Measurements from ENCODE around the gene C4orf50. TPM values are rescaled to one million over a fixed set of nuclear protein-coding genes. Genes with fewer than 3 reads are reported as not detected.

Gene C4orf50
- total and polyA plus RNA-seq, 2 of the 8 experiments (the other 6 are each of a cell fraction or from before 2014, with no cell fraction given): 0.08 to 0.22 TPM

GRCh38 chr4:5933116-5933515 lies 85.1 kb downstream of the C4orf50 start:
- Histone ChIP-seq H2AK5ac (ENCODE audit: low read depth, low read length) (no peak overlapping the region), H2BK12ac (ENCODE audit: low read depth, low read length) (no peak overlapping the region), H3K4me1 (replicated peaks in 1 of 4; ENCODE audit: control insufficient read depth in 3 of 4, insufficient read depth in 4 of 4, low read length in 3 of 4) (peaks cover 0 to 5% (median 3%) of the 10 kb centered on the region in 4 experiments; a peak in 4 of 7 replicates), H4K20me1 (replicated peaks in 1 of 2; ENCODE audit: control insufficient read depth in 1 of 2, insufficient read depth in 2 of 2, low read length in 2 of 2) (no peaks in the 10 kb centered on the region), H3K79me1 (ENCODE audit: low read depth, low read length) (no peaks in the 10 kb centered on the region), H3K4ac (replicated peaks; ENCODE audit: insufficient read length, low read depth, low read length) (no peak overlapping the region), H3K79me2 (ENCODE audit: control insufficient read depth in 1 of 2, insufficient read depth in 2 of 2, low read length in 2 of 2) (no peaks in the 10 kb centered on the region), H2AFZ (ENCODE audit: low read length) (no peak overlapping the region), H3K9me3 (ENCODE audit: insufficient read depth in 2 of 2, low read depth in 1 of 2, low read length in 1 of 2) (no peaks in the 10 kb centered on the region), H4K5ac (ENCODE audit: insufficient read length, low read depth, low read length) (no peak overlapping the region), H3K56ac (replicated peaks; ENCODE audit: insufficient read length, low read depth, low read length) (no peak overlapping the region), H3K27me3 (replicated peaks in 1 of 4; ENCODE audit: control insufficient read depth in 3 of 4, extremely low read depth in 1 of 4, insufficient read depth in 3 of 4, low read length in 3 of 4) (peaks cover 0 to 4% (median 0%) of the 10 kb centered on the region in 4 experiments; a peak in 2 of 7 replicates), H3K23me2 (ENCODE audit: low read depth, low read length) (peaks cover 1% of the 10 kb centered on the region; the same call in 1 of the 2 replicates), H2BK15ac (ENCODE audit: low read length) (peak overlapping the region; percentile 46; the same call in 1 of the 2 replicates), H3K4me2 (ENCODE audit: insufficient read depth in 1 of 2, low read depth in 2 of 2, low read length in 2 of 2) (no peak overlapping the region), H2BK20ac (ENCODE audit: low read length) (no peak overlapping the region), H4K8ac (ENCODE audit: extremely low read depth, insufficient read depth, low read length) (no peak overlapping the region), H3K23ac (ENCODE audit: insufficient read length) (no peak overlapping the region), H4K91ac (replicated peaks; ENCODE audit: insufficient read length, low read length) (no peak overlapping the region), H2BK5ac (ENCODE audit: low read depth, low read length) (no peak overlapping the region), H3K27ac (ENCODE audit: low read depth, low read length) (no peak overlapping the region), H3K14ac (ENCODE audit: insufficient read length) (no peak overlapping the region), H3K18ac (ENCODE audit: extremely low read depth, low read length) (no peak overlapping the region), H3K4me3 (ENCODE audit: extremely low read depth in 1 of 4, insufficient read depth in 2 of 4, low read depth in 3 of 4, low read length in 4 of 4) (no peak overlapping the region), H2BK120ac (replicated peaks; ENCODE audit: low read depth, low read length) (no peak overlapping the region), H3K36me3 (ENCODE audit: control insufficient read depth in 2 of 4, insufficient read depth in 4 of 4, low read length in 3 of 4) (no peaks in the 10 kb centered on the region), H3K9ac (replicated peaks in 1 of 4; ENCODE audit: extremely low read depth in 1 of 4, low read depth in 3 of 4, low read length in 3 of 4) (no peak overlapping the region)
- ChIA-PET POLR2A (ENCODE audit: partially characterized antibody) (interaction anchor here (1.4 kb wide), 1 partner anchor 12 kb away, joined by 4 read pairs; no protein-coding TSS in a partner anchor), CTCF (ENCODE audit: partially characterized antibody) (interaction anchor here (0.6 to 1.9 kb wide), 3 partner anchors 47 to 67 kb away, joined by 3 to 4 read pairs (median 3); no protein-coding TSS in a partner anchor)
- FAIRE-seq (no peak), DNase-seq (ENCODE audit: low read depth in 1 of 2, low spot score in 2 of 2) (no peak)
- 94% methylated on average over 4 of the region's 4 CpGs; no CpG with 5 or more reads in 1 of the 2 experiments for WGBS, 2 experiments (ENCODE audit: extremely low coverage in 1 of 2, insufficient coverage in 1 of 2, insufficient read length in 1 of 2, insufficient replicate concordance in 2 of 2, low coverage in 1 of 2, low lambda C conversion rate in 2 of 2, missing lambda C conversion rate in 1 of 2)
- TF ChIP-seq TEAD4 (IDR thresholded peaks at IDR 0.05; ENCODE audit: low read depth, low read length) (no peak), FOSL1 (IDR thresholded peaks at IDR 0.05; ENCODE audit: insufficient read depth, low read depth, low read length) (no peak), POLR2A (IDR thresholded peaks at IDR 0.05; ENCODE audit: control extremely low read depth in 1 of 2, low read depth in 2 of 2, low read length in 2 of 2) (no peak), GTF2F1 (IDR thresholded peaks at IDR 0.05; ENCODE audit: borderline replicate concordance, low read depth, low read length) (no peak), GABPA (IDR thresholded peaks at IDR 0.05; ENCODE audit: borderline replicate concordance, insufficient read depth, low read length) (no peak), CTCF (IDR thresholded peaks at IDR 0.05; ENCODE audit: control extremely low read depth in 1 of 3, insufficient read depth in 1 of 3, low read depth in 1 of 3, low read length in 3 of 3) (no peak), TAF1 (IDR thresholded peaks at IDR 0.05; ENCODE audit: low read depth, low read length) (no peak), EGR1 (IDR thresholded peaks at IDR 0.05; ENCODE audit: borderline replicate concordance, low read depth, low read length) (no peak), JUN (IDR thresholded peaks at IDR 0.05; ENCODE audit: low read depth, low read length) (no peak), SIN3A (conservative IDR thresholded peaks at IDR 0.05 in 1 of 2, IDR thresholded peaks at IDR 0.05 in 1 of 2; ENCODE audit: low read depth in 1 of 2, low read length in 2 of 2) (no peak), BCL11A (IDR thresholded peaks at IDR 0.05; ENCODE audit: low read depth in 2 of 2, low read length in 2 of 2) (no peak), TAF7 (optimal IDR thresholded peaks at IDR 0.05; ENCODE audit: borderline replicate concordance, low read depth, low read length) (no peak)

All from H1 (cell line).